SU-DHL-6 (cell line): Measurements from ENCODE around the gene OR4C5.
"Not testable (repeated sequence)": the region's sequence is repeated elsewhere in the genome, so short reads cannot be mapped to it uniquely, and the experiment has no call there.

ENCODE experiments used
- H2AFZ ChIP-seq: fragments of 200-600 bp; sonication (generic); 2 replicates; pipeline ENCODE4 v1.6.1; 2014; ENCODE audit warnings: low read depth, mild to moderate bottlenecking, moderate library complexity, mixed read lengths, antibody characterized with exemption, low read length; ENCODE audit not compliant: severe bottlenecking
- H3F3A ChIP-seq: fragments of 200-600 bp; shearing (Covaris generic); 2 replicates; pipeline ENCODE4 v1.6.0; 2016; ENCODE audit warnings: antibody characterized with exemption, mild to moderate bottlenecking; ENCODE audit not compliant: insufficient read depth
- H3K27ac ChIP-seq: fragments of 200-600 bp; sonication (generic); 2 replicates; pipeline ENCODE4 v1.5.1; 2016; ENCODE audit warnings: low read depth, mild to moderate bottlenecking, low read length, moderate library complexity, mixed read lengths
- H3K27me3 ChIP-seq: fragments of 200-600 bp; sonication (generic), shearing (Covaris generic); 2 replicates; pipeline ENCODE4 v1.6.0; 2014; ENCODE audit warnings: mild to moderate bottlenecking, low read length
- H3K36me3 ChIP-seq: fragments of 200-600 bp; sonication (generic); 2 replicates; pipeline ENCODE4 v1.6.1; 2014; ENCODE audit warnings: mild to moderate bottlenecking, low read length, mixed read lengths
- H3K4me2 ChIP-seq: fragments of 300-600, 200-600 bp; shearing (Covaris generic), sonication (generic); 2 replicates; pipeline ENCODE4 v1.6.0; 2014; ENCODE audit warnings: low read length, low read depth, mild to moderate bottlenecking; ENCODE audit not compliant: poor library complexity, severe bottlenecking
- H3K4me3 ChIP-seq: fragments of 200-600 bp; sonication (generic); 2 replicates; pipeline ENCODE4 v1.5.1; 2014; ENCODE audit warnings: antibody characterized with exemption, low read length, mild to moderate bottlenecking, mixed read lengths; ENCODE audit not compliant: insufficient read depth, poor library complexity, severe bottlenecking
- H3K79me2 ChIP-seq: fragments of 200-600 bp; sonication (generic); 2 replicates; pipeline ENCODE4 v1.6.1; 2014; ENCODE audit warnings: mild to moderate bottlenecking, low read length, moderate library complexity; ENCODE audit not compliant: insufficient read depth
- H3K9ac ChIP-seq: fragments of 200-600 bp; sonication (generic); 2 replicates; pipeline ENCODE4 v1.7.0; 2014; ENCODE audit warnings: mild to moderate bottlenecking, low read length
- H3K9me2 ChIP-seq: fragments of 200-600 bp; sonication (generic); replicated peaks from 2 replicates; pipeline ENCODE4 v1.6.1; 2014; ENCODE audit warnings: low read length; ENCODE audit not compliant: insufficient read depth
- H3K9me3 ChIP-seq: fragments of 200-600 bp; sonication (generic); 2 replicates; pipeline ENCODE4 v1.6.1; 2014; ENCODE audit warnings: low read length, mixed read lengths; ENCODE audit not compliant: insufficient read depth
- H4K20me1 ChIP-seq: fragments of 200-600 bp; sonication (generic); 2 replicates; pipeline ENCODE4 v1.6.1; 2014; ENCODE audit warnings: low read depth, mild to moderate bottlenecking, antibody characterized with exemption, low read length, moderate library complexity, mixed read lengths
- CTCF ChIP-seq: fragments of 200-600 bp; sonication (generic); IDR thresholded peaks from one replicate; pipeline ENCODE4 v1.5.1; 2017; ENCODE audit warnings: antibody characterized with exemption, mild to moderate bottlenecking, low read length, moderate library complexity; ENCODE audit not compliant: insufficient read depth, poor library complexity, severe bottlenecking
- EZH2phosphoT487 ChIP-seq: fragments of 200-600 bp; sonication (generic), shearing (Covaris generic); conservative IDR thresholded peaks from 2 replicates; pipeline ENCODE4 v1.6.1; 2018; ENCODE audit warnings: mild to moderate bottlenecking, antibody characterized with exemption, low read length, moderate library complexity, mixed read lengths

The OR4C5 gene

GRCh38 chr11:48341466-48341865 is 24.8 kb downstream of the OR4C5 start:
- Histone ChIP-seq H3K27ac (no peak overlapping the region), H3K9me2 (no peaks in the 10 kb centered on the region), H3K79me2 (no peaks in the 10 kb centered on the region), H3K9ac (no peak overlapping the region), H3K36me3 (no peaks in the 10 kb centered on the region), H4K20me1 (no peaks in the 10 kb centered on the region), H3F3A (no peaks in the 10 kb centered on the region), H3K9me3 (no peaks in the 10 kb centered on the region), H3K27me3 (no peaks in the 10 kb centered on the region), H2AFZ (no peak overlapping the region), H3K4me3 (no peak overlapping the region), H3K4me2 (no peak overlapping the region)
- no peak for TF ChIP-seq EZH2phosphoT487
- TF ChIP-seq CTCF = no peak

- H3K27me3 ChIP-seq, H3K79me2 ChIP-seq, H3K36me3 ChIP-seq, H3K9me3 ChIP-seq, H3K9ac ChIP-seq, H3K4me2 ChIP-seq, H3K4me3 ChIP-seq, H3K27ac ChIP-seq, H4K20me1 ChIP-seq, H3F3A ChIP-seq, H2AFZ ChIP-seq, H3K9me2 ChIP-seq: not testable (repeated sequence)
Measured at GRCh38 chr11:48324620-48325019, 41.6 kb downstream of the OR4C5 start, which contains the start of gene OR4C3. Gene OR4C3 (plus strand): TSS chr11:48324920. CDS start chr11:48325022, 102 bp downstream.

GRCh38 chr11:48319813-48320212 is 46.5 kb downstream of the OR4C5 start:
- H3K27me3 ChIP-seq, H3K9me2 ChIP-seq, H2AFZ ChIP-seq, H3K4me3 ChIP-seq, H3K9ac ChIP-seq, H3K36me3 ChIP-seq, H3K79me2 ChIP-seq, H3F3A ChIP-seq, H4K20me1 ChIP-seq, H3K4me2 ChIP-seq, H3K9me3 ChIP-seq, H3K27ac ChIP-seq: not testable (repeated sequence)
